Erythroblast (primary cell): Measurements from ENCODE around the gene EDRF1.

Source experiments
- DNase-seq, 2 experiments: peaks; one replicate each; lab custom pipeline; 2025; lab: John Stamatoyannopoulos, UW
- GATA1 ChIP-seq: IDR thresholded peaks from 2 replicates; pipeline ENCODE4 v1.6.1; 2011; ENCODE audit warnings: low read depth, mild to moderate bottlenecking, control low read depth, low read length, moderate library complexity
- POLR2A ChIP-seq: IDR thresholded peaks from 2 replicates; pipeline ENCODE4 v1.6.1; 2011; ENCODE audit warnings: mild to moderate bottlenecking, low read length

Gene EDRF1

GRCh38 chr10:125762692-125763648 is 43.5 kb downstream of the EDRF1 start:
- TF ChIP-seq GATA1 (no peak), POLR2A (no peak)
- DNase-seq, result no peak

GRCh38 chr10:125765835-125766234 is 46.3 kb downstream of the EDRF1 start:
- TF ChIP-seq GATA1, result no peak
- TF ChIP-seq POLR2A, result no peak
- no peak for DNase-seq

- no peak for DNase-seq
- TF ChIP-seq POLR2A (no peak), GATA1 (no peak)
Measured at GRCh38 chr10:125766511-125766910, 47.0 kb downstream of the EDRF1 start.

GRCh38 chr10:125768219-125768855 is 48.8 kb downstream of the EDRF1 start:
- TF ChIP-seq GATA1 (no peak), POLR2A (no peak)
- DNase-seq, result peak in 1 of 2 experiments; percentile 30

GRCh38 chr10:125769175-125769574 is 49.7 kb downstream of the EDRF1 start:
- TF ChIP-seq GATA1, result no peak
- TF ChIP-seq POLR2A, result no peak
- no peak for DNase-seq

GRCh38 chr10:125770844-125771243 is 51.3 kb downstream of the EDRF1 start:
- TF ChIP-seq GATA1 (no peak), POLR2A (no peak)
- no peak for DNase-seq

- DNase-seq, result no peak
- no peak for TF ChIP-seq POLR2A
- TF ChIP-seq GATA1, result no peak
Measured at GRCh38 chr10:125772112-125772863, 52.8 kb downstream of the EDRF1 start.

GRCh38 chr10:125772864-125773180 is 53.3 kb downstream of the EDRF1 start:
- no peak for TF ChIP-seq POLR2A
- TF ChIP-seq GATA1, result no peak

GRCh38 chr10:125773687-125774543 is 54.4 kb downstream of the EDRF1 start:
- TF ChIP-seq POLR2A (no peak), GATA1 (no peak)
- DNase-seq, result no peak

More at GRCh38 chr10:125772864-125773180, 53.3 kb downstream of the EDRF1 start:
- no peak for DNase-seq

GRCh38 chr10:125774581-125775191 is 55.2 kb downstream of the EDRF1 start:
- no peak for TF ChIP-seq POLR2A
- no peak for TF ChIP-seq GATA1
- no peak for DNase-seq

- no peak for DNase-seq
- TF ChIP-seq POLR2A, result no peak
- TF ChIP-seq GATA1, result no peak
Measured at GRCh38 chr10:125775491-125776106, 56.1 kb downstream of the EDRF1 start, which contains the start of gene MMP21. MMP21 (minus strand) TSS chr10:125775821; CDS start chr10:125775821, 0 bp downstream.

- no peak for TF ChIP-seq POLR2A
- no peak for TF ChIP-seq GATA1
- DNase-seq, result no peak
Measured at GRCh38 chr10:125777806-125778205, 58.3 kb downstream of the EDRF1 start.

- TF ChIP-seq GATA1 (no peak), POLR2A (no peak)
- no peak for DNase-seq
Measured at GRCh38 chr10:125778556-125778955, 59.0 kb downstream of the EDRF1 start.
